HG03342 (cell line): ENCODE measurements around the gene EIF4E.
"Not testable (repeated sequence)": the region's sequence is repeated elsewhere in the genome, so short reads cannot be mapped to it uniquely, and the experiment has no call there.

Experiments
- ATAC-seq: cut with Tn5 transposase; IDR thresholded peaks from one replicate; pipeline ENCODE4 v1.9.1; 2021; ENCODE audit warnings: mild to moderate bottlenecking, moderate library complexity; ENCODE audit not compliant: unreplicated experiment

EIF4E gene

DNA sequence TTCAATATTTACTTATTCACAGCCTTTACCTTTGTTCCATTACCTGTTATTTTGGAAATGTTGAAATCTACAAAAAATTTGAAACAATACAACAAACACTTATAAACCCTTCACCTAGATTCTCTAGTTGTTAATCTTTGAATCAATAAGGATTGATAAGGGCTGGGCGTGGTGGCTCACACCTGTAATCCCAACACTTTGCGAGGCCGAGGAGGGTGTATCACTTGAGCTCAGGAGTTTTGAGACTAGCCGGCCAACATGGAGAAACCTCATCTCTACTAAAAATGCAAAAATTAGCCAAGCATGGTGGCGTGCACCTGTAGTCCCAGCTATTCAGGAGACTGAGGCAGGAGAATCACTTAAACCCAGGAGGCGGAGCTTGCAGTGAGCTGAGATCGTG is 5.9 kb upstream of the EIF4E start:
- ATAC-seq, result not testable (repeated sequence)

GRCh38 chr4:98932539-98932938 is 3.6 kb upstream of the EIF4E start:
- peak; percentile 12 for ATAC-seq

- ATAC-seq, result no peak
Measured at GRCh38 chr4:98930311-98930865, 1.5 kb upstream of the EIF4E start.

DNA sequence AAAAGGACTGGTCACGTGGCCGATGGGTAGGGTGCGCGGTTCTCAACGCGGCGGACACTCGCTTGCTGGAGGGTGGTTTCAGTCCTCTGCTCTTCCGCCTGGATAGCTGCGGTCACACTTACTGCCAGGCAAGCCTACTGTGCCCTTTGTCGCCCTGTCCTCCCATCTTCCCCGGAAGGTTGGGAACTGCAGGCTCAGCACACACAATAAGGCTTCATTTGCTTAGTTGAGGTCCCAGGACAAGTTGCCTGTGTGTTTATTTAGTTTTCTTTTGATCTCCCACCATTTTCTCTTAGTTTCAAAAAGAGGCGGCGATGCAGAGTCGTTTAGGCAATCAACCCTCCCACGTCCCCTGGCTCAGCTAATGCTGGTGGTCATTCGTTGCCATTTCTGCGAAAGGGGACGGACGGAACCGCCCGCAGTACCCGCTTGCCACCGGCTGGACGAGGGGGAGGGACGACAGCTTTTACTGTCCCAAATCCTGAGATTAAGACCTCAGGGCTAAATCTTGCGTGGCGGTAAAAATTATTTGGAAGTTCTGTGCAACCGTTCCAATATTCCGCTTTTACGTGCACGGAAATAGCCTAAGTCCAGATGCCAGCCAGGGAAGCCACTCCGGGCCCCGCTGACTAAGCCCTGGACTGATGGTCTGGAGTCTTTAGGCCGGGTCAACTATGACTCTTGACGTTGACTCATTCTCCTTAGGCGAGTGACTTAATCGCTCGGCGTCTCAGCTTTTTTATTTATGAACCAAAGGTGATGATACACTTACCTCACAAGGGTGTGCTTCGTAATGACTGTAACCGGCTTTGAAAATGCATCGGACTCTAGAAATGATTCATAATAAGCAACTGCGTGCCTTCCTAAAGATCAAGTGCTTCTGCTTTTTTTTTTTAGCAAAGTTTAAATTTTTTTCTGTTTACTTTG is 671 bp upstream of the EIF4E start:
- ATAC-seq, result peak; percentile 53

DNA sequence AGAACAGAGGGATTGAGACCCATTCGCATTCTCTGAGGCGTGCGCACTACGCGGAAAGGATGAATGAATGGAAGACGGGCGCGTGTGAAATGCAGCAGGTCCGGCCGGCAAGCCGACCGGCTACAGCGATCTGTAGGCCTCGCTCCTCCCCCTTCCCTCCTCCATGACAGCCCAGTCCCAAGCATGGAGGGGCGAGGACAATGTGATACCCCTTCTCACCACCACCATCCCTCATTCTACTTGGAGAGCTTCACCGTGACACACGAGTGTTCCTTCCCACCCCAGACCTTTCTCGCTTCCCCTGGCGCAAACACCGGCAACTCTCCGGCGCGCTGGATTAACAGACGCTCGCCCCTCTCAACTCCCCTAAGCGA is 815 bp downstream of the EIF4E start:
- peak; percentile 39 for ATAC-seq

DNA sequence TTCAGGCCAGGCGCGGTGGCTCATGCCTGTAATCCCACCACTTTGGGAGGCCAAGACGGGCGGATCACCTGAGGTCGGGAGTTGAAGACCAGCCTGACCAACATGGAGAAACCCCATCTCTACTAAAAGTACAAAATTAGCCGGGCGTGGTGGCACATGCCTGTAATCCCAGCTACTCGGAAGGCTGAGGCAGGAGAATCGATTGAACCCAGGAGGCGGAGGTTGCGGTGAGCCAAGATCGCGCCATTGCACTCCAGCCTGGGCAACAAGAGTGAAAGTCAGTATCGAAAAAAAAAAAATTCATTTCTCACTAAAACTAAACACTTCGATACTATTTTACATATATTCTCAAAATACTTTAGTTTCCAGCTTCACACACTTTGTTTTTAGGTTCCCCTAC is 2.7 kb downstream of the EIF4E start:
- not testable (repeated sequence) for ATAC-seq

DNA sequence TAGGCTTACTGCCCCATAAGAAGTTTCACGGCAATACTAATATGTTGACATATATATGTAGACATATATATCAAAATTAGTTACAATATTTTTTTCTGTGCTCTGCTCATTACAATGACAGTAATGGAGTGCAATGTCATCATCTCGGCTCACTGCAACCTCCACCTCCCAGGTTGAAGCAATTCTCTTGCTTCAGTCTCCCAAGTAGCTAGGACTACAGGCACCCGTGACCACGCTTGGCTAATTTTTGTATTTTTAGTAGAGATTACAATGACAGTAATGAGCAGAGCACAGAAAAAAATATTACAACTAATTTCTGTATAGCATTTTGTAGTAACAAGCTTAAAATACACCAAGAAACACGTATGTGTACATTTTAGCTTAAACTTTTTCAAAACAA is 7.6 kb downstream of the EIF4E start:
- no peak for ATAC-seq

- no peak for ATAC-seq
Measured at GRCh38 chr4:98919996-98920395, 8.9 kb downstream of the EIF4E start.

GRCh38 chr4:98910728-98911127 is 18.2 kb downstream of the EIF4E start:
- not testable (repeated sequence) for ATAC-seq

DNA sequence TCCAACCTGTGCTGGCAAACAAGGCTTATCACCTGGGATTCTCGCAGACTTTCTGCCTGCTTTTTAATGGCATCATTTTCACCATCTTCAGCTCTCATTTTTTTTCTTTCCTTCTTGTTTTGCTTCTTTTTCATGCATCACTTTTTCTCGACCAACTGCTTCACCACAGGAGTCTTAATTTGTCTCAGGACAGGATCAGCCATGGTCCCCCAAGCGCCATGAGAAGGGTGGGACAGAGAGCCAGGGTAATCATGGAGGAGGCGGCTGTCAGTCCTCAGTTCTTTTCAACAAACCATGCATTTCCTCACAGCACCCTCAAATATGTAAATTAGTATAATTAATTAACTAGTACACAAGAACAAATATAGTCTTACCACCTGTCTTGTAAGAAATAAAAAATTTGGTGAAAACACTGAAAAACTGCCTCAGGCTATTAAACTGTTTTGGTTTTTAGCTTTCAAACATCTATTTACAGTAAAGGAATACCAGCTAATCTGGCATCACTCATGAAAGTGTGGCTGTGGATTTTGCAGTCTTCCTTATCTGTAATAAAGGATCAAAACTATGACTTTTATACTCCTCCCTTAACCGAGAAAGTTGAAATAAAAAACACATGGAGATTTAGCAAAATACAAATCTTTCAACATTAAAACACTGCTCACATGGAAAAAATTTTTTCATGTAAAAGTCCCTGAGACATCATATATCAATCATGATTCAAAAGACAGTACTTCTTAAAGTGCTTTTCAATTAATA is 19.1 kb downstream of the EIF4E start:
- no peak for ATAC-seq

DNA sequence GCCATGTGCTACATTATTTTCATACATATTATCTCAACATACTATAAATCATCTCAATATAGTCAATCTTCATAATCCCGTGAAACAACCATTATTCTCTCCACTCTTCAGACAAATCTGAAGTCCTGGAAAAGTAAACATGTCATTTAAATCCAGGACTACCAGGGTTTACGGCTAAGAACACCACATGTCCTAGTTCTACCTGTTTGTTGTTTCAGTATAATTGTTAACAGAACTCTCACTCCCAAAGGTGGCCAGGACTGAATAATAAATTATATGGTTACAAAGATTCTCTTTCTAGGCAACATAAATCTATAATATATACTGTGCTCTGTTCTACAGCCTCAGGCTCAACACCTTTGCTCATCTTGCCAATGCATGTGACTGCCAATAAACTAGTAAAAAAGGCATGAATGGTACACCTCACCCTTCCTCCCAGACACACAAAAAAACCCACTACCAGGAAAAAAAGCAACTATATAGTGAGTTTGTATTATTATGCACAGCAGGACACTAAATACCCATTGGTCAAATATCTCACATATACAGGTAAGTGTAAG is 20.1 kb downstream of the EIF4E start:
- ATAC-seq, result no peak

DNA sequence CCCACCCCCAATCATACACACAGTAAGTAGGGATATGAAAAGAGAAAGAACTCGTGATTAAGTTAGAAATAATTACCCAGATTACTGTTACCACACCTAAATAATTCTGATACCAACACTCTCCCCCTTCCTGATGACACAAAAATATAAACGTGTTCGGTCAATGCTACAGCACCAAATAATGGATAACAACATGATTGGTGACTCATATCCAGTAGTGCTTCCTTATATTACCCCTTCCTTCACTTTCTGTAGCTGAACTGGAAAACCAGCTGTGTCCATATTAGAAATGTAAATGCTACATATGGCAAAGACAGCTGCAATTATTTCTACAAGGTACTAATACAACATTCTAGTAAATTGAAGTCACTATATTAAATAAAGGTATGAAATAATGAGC is 20.8 kb downstream of the EIF4E start:
- ATAC-seq, result no peak

GRCh38 chr4:98905839-98906238 is 23.1 kb downstream of the EIF4E start:
- no peak for ATAC-seq

GRCh38 chr4:98905297-98905696 is 23.6 kb downstream of the EIF4E start:
- ATAC-seq, result no peak

GRCh38 chr4:98903963-98904362 is 25.0 kb downstream of the EIF4E start:
- no peak for ATAC-seq

- ATAC-seq, result no peak
Measured at GRCh38 chr4:98903561-98903960, 25.4 kb downstream of the EIF4E start.

- no peak for ATAC-seq
Measured at GRCh38 chr4:98899277-98899676, 29.7 kb downstream of the EIF4E start.

DNA sequence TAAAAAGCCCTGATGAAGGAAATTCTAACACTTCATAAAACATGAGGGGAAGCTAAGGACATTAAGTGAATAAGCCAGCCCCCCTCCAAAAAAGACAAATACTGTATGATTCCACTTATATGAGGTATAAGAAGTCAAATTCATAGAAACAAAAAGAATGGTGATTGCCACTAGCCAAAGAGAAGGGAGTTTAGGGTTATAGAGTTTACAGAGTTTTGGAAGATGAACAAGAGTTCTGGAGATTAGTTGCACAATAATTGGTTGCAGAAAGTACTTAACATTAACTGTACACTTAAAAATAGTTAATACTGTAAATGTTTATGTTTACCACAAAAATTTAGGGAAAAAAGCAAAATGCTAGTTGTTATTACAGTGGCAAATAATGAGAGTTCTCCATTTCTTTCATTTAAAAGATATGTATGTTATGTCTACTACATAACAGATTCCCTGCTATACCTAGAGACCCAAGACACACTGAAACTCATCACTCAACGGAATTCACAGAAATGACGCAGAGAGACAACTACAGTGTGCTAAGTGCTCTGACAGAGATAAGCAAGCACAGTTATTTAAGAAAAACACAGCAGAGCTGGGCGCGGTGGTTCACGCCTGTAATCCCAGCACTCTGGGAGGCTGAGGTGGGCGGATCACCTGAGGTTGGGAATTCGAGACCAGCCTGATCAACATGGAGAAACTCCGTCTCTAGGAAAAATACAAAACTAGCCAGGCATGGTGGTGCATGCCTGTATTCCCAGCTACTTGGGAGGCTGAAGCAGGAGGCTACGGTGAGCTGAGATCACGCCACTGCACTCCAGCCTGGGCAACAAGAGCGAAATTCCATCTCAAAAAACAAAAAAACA is 37.2 kb downstream of the EIF4E start:
- ATAC-seq, result no peak

- no peak for ATAC-seq
Measured at GRCh38 chr4:98890702-98891455, 38.1 kb downstream of the EIF4E start.

DNA sequence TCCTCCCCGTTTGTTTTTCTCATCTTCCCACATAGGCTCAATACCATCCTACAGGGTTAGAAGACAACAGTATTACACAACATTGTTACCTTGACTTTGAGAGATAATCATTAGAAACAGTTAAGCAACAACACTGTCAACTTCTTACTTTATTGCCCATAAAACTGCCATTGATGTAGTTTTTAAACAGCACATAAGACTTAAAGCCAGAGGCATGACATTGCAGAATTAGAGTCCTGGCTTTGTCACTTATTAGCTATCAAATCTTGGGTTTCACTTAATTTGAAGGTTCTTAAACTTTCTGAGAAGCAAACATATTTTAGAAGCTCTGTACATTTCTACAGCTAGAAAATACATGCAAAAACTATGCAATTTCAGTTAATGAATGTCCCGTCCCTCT is 41.8 kb downstream of the EIF4E start:
- no peak for ATAC-seq
